H1 (cell line): ENCODE measurements around the gene SLC12A8. TPM values are rescaled to one million over a fixed set of nuclear protein-coding genes. Genes with fewer than 3 reads are reported as not detected.

Experiments used
- CTCF ChIA-PET: fragments of 300-600 bp; sonication (Branson Sonifier 250); formaldehyde crosslinking; loops from one replicate; lab custom pipeline; 2021; ENCODE audit not compliant: partially characterized antibody; lab: Charles Lee
- POLR2A ChIA-PET: fragments of 300-600 bp; sonication (Branson Sonifier 250); formaldehyde crosslinking; loops from one replicate; lab custom pipeline; 2021; ENCODE audit warnings: inconsistent platforms; ENCODE audit not compliant: partially characterized antibody; lab: Charles Lee
- DNase-seq, 2 experiments: peaks; one replicate each; pipeline versions ENCODE4 v3.0.0 to v3.0.0-alpha.2; 2010 to 2022; ENCODE audit warnings: low spot score in 2 of 2, low read depth in 1 of 2, mixed read lengths in 1 of 2
- FAIRE-seq: peaks from 2 replicates; lab custom pipeline; 2011; peaks lifted over from hg19 to GRCh38; lab: Jason Lieb, UNC
- H2AFZ ChIP-seq: 2 replicates; pipeline ENCODE4 v1.8.1; 2012; ENCODE audit warnings: low read length, inconsistent platforms
- H2AK5ac ChIP-seq: 2 replicates; pipeline ENCODE4 v1.6.1; 2013; ENCODE audit warnings: low read depth, low read length
- H2BK120ac ChIP-seq: replicated peaks from 2 replicates; pipeline ENCODE3; 2013; ENCODE audit warnings: low read depth, low read length, inconsistent platforms
- H2BK12ac ChIP-seq: 2 replicates; pipeline ENCODE4 v1.6.1; 2013; ENCODE audit warnings: low read depth, low read length
- H2BK15ac ChIP-seq: 2 replicates; pipeline ENCODE4 v1.6.1; 2013; ENCODE audit warnings: low read length
- H2BK20ac ChIP-seq: 2 replicates; pipeline ENCODE4 v1.6.1; 2013; ENCODE audit warnings: low read length
- H2BK5ac ChIP-seq: 2 replicates; pipeline ENCODE4 v1.6.1; 2013; ENCODE audit warnings: low read depth, low read length
- H3K14ac ChIP-seq: 2 replicates; pipeline ENCODE4 v1.6.1; 2013; ENCODE audit warnings: inconsistent platforms; ENCODE audit not compliant: insufficient read length
- H3K18ac ChIP-seq: 2 replicates; pipeline ENCODE4 v1.6.1; 2013; ENCODE audit warnings: low read length; ENCODE audit errors: extremely low read depth
- H3K23ac ChIP-seq: 2 replicates; pipeline ENCODE4 v1.6.1; 2013; ENCODE audit warnings: inconsistent platforms; ENCODE audit not compliant: insufficient read length
- H3K23me2 ChIP-seq: 2 replicates; pipeline ENCODE4 v1.6.1; 2013; ENCODE audit warnings: low read depth, low read length
- H3K27ac ChIP-seq: 2 replicates; pipeline ENCODE4 v1.6.1; 2011; ENCODE audit warnings: low read depth, low read length, inconsistent platforms
- H3K27me3 ChIP-seq, 4 experiments: replicated peaks in 1 of 4; 1 replicate in 1 of 4; 2 replicates in 3 of 4; pipeline versions ENCODE4 v1.6.1 to v1.8.1; 2011 to 2013; ENCODE audit warnings: low read length in 3 of 4, mild to moderate bottlenecking in 3 of 4, inconsistent platforms in 2 of 4, mixed read lengths in 2 of 4, moderate library complexity in 1 of 4; ENCODE audit not compliant: control insufficient read depth in 3 of 4, insufficient read depth in 3 of 4; ENCODE audit errors: extremely low read depth in 1 of 4
- H3K36me3 ChIP-seq, 4 experiments: 2 replicates each; pipeline versions ENCODE4 v1.6.1 to v1.8.1; 2011 to 2013; ENCODE audit warnings: mild to moderate bottlenecking in 4 of 4, low read length in 3 of 4, moderate library complexity in 2 of 4, control low read depth in 1 of 4, inconsistent platforms in 1 of 4; ENCODE audit not compliant: insufficient read depth in 4 of 4, control insufficient read depth in 2 of 4
- H3K4ac ChIP-seq: replicated peaks from 2 replicates; pipeline ENCODE3; 2013; ENCODE audit warnings: low read length, low read depth, mixed read lengths, inconsistent platforms; ENCODE audit not compliant: insufficient read length
- H3K4me1 ChIP-seq, 4 experiments: replicated peaks in 1 of 4; 1 replicate in 1 of 4; 2 replicates in 3 of 4; pipeline versions ENCODE4 v1.6.1 to v1.8.1; 2011 to 2013; ENCODE audit warnings: low read length in 3 of 4, inconsistent platforms in 2 of 4, mixed read lengths in 1 of 4; ENCODE audit not compliant: insufficient read depth in 4 of 4, control insufficient read depth in 3 of 4
- H3K4me2 ChIP-seq, 2 experiments: 2 replicates each; pipeline versions ENCODE4 v1.6.1 to v1.8.1; 2011 to 2013; ENCODE audit warnings: low read depth in 2 of 2, low read length in 2 of 2, control low read depth in 1 of 2, inconsistent platforms in 1 of 2, mild to moderate bottlenecking in 1 of 2; ENCODE audit not compliant: insufficient read depth in 1 of 2
- H3K4me3 ChIP-seq, 4 experiments: fragments of 200-600, 300-600 bp in 1 of 4; sonication (generic), shearing (Covaris generic), sonication (Bioruptor Twin) in 1 of 4; 2 replicates each; pipeline versions ENCODE4 v1.5.1 to v1.8.1; 2011 to 2016; ENCODE audit warnings: low read length in 4 of 4, low read depth in 3 of 4, control low read depth in 2 of 4, inconsistent platforms in 2 of 4, mild to moderate bottlenecking in 2 of 4, mixed read lengths in 1 of 4, moderate library complexity in 1 of 4; ENCODE audit not compliant: insufficient read depth in 2 of 4; ENCODE audit errors: extremely low read depth in 1 of 4
- H3K56ac ChIP-seq: replicated peaks from 2 replicates; pipeline ENCODE3; 2013; ENCODE audit warnings: low read depth, mild to moderate bottlenecking, mixed read lengths, low read length, inconsistent platforms; ENCODE audit not compliant: insufficient read length
- H3K79me1 ChIP-seq: 2 replicates; pipeline ENCODE4 v1.6.1; 2013; ENCODE audit warnings: low read depth, low read length, control low read depth
- H3K79me2 ChIP-seq, 2 experiments: 2 replicates each; pipeline versions ENCODE4 v1.6.1 to v1.8.1; 2012 to 2013; ENCODE audit warnings: low read length in 2 of 2, mild to moderate bottlenecking in 2 of 2, inconsistent platforms in 1 of 2; ENCODE audit not compliant: insufficient read depth in 2 of 2, control insufficient read depth in 1 of 2
- H3K9ac ChIP-seq, 4 experiments: replicated peaks in 1 of 4; 1 replicate in 1 of 4; 2 replicates in 3 of 4; pipeline versions ENCODE4 v1.6.1 to v1.8.1; 2011 to 2013; ENCODE audit warnings: low read depth in 3 of 4, low read length in 3 of 4, control low read depth in 2 of 4, mild to moderate bottlenecking in 2 of 4, moderate library complexity in 2 of 4, inconsistent platforms in 1 of 4; ENCODE audit errors: extremely low read depth in 1 of 4
- H3K9me3 ChIP-seq, 2 experiments: 2 replicates each; pipeline versions ENCODE4 v1.6.1 to v1.8.1; 2012 to 2013; ENCODE audit warnings: mild to moderate bottlenecking in 2 of 2, moderate library complexity in 2 of 2, control low read depth in 1 of 2, inconsistent platforms in 1 of 2, low read depth in 1 of 2, low read length in 1 of 2, mixed read lengths in 1 of 2; ENCODE audit not compliant: insufficient read depth in 2 of 2
- H4K20me1 ChIP-seq, 2 experiments: replicated peaks in 1 of 2; 2 replicates each; pipeline versions ENCODE3 to v1.8.1; 2011 to 2013; ENCODE audit warnings: inconsistent platforms in 2 of 2, low read length in 2 of 2, mild to moderate bottlenecking in 1 of 2; ENCODE audit not compliant: insufficient read depth in 2 of 2, control insufficient read depth in 1 of 2
- H4K5ac ChIP-seq: 2 replicates; pipeline ENCODE4 v1.6.1; 2013; ENCODE audit warnings: low read length, low read depth, mixed read lengths, inconsistent platforms; ENCODE audit not compliant: insufficient read length
- H4K8ac ChIP-seq: 2 replicates; pipeline ENCODE4 v1.8.0; 2013; ENCODE audit warnings: mild to moderate bottlenecking, moderate library complexity, low read length, inconsistent platforms; ENCODE audit not compliant: insufficient read depth; ENCODE audit errors: extremely low read depth
- H4K91ac ChIP-seq: replicated peaks from 2 replicates; pipeline ENCODE3; 2013; ENCODE audit warnings: low read length, mixed read lengths, inconsistent platforms; ENCODE audit not compliant: insufficient read length
- JUN ChIP-seq: IDR thresholded peaks from 2 replicates; pipeline ENCODE4 v1.6.1; 2011; ENCODE audit warnings: low read depth, mild to moderate bottlenecking, improper control_type of control experiment, low read length
- RAD21 ChIP-seq, 2 experiments: IDR thresholded peaks in 1 of 2; conservative IDR thresholded peaks in 1 of 2; 2 replicates each; pipeline ENCODE4 v1.6.1; 2011; ENCODE audit warnings: low read depth in 2 of 2, low read length in 2 of 2, improper control_type of control experiment in 1 of 2, inconsistent platforms in 1 of 2, mild to moderate bottlenecking in 1 of 2, moderate library complexity in 1 of 2
- WGBS, 2 experiments: shearing (Covaris generic) in 1 of 2; methylation state at CpG; one replicate each; pipeline versions ENCODE4 v1.1.6 to v1.1.7; 2013 to 2015; ENCODE audit warnings: low lambda C conversion rate in 2 of 2, mixed read lengths in 2 of 2, inconsistent platforms in 1 of 2, low coverage in 1 of 2, missing lambda C conversion rate in 1 of 2; ENCODE audit not compliant: insufficient replicate concordance in 2 of 2, insufficient coverage in 1 of 2, insufficient read length in 1 of 2; ENCODE audit errors: extremely low coverage in 1 of 2, missing lambda C conversion rate in 1 of 2; 5-methylcytosine and 5-hydroxymethylcytosine counted together
- polyA plus RNA-seq, 7 experiments: library from polyadenylated mRNA; depleted of rRNA in 3 of 7; stranded (reverse) in 5 of 7; unstranded in 2 of 7; fragments of >200 nt in 5 of 7; fragments of 200-250 nt in 2 of 7; gene quantifications; 1 replicate in 5 of 7; 2 replicates in 1 of 7; 4 replicates in 1 of 7; pipeline versions ENCODE4 v1.2.1 to v1.2.3, GENCODE V29; 2011 to 2013; ENCODE audit warnings: missing spikeins in 2 of 7, mixed read lengths in 2 of 7
- total RNA-seq: library from RNA; stranded (reverse); fragmentation: NEBNext Ultra II Directional; extraction: Animal tissue kit (Norgen Biotek cat#: 25700); gene quantifications from 2 replicates; pipeline ENCODE4 v1.2.1, GENCODE V29; 2021

The SLC12A8 gene
- total and polyA plus RNA-seq, 2 of the 8 experiments (the other 6 are each of a cell fraction or from before 2014, with no cell fraction given), result 13.7 to 14.4 TPM

DNA sequence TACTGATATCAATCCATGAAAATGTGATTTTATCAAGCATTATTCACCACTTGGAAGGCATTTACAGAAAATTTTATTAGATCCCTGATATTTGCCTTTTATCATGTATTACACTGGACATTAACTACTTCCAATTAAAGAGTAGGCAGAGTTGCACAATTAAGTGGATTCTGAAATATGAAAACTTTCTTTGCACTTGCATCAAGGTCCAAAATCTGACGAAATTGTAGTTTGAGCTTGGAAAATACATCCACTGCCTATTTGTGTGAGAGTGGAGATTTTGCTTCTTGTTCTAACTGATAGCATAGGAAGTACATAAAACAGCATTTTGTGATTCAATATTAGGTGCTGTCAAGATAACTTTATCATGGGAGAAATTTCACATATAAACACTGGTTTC is 49.6 kb upstream of the SLC12A8 start:
- H3K23me2 ChIP-seq, result no peaks in the 10 kb centered on the region
- POLR2A ChIA-PET, result no interaction called here
- no peaks in the 10 kb centered on the region for H3K79me2 ChIP-seq
- H2BK120ac ChIP-seq, result no peak overlapping the region
- H3K18ac ChIP-seq, result no peak overlapping the region
- no peak overlapping the region for H3K27ac ChIP-seq
- H3K23ac ChIP-seq, result no peak overlapping the region
- H3K4me2 ChIP-seq, result no peak overlapping the region
- CTCF ChIA-PET, result interaction anchor here (0.6 to 1.1 kb wide), 3 partner anchors 9 to 19 kb away, joined by 3 read pairs; no protein-coding TSS in a partner anchor
- H4K20me1 ChIP-seq, result no peaks in the 10 kb centered on the region
- no peak overlapping the region for H4K5ac ChIP-seq
- WGBS, 2 experiments, result 81% methylated on average over 1 of the region's 1 CpG; no CpG with 5 or more reads in 1 of the 2 experiments
- no peak overlapping the region for H3K56ac ChIP-seq
- FAIRE-seq (no peak), DNase-seq (no peak)
- no peak overlapping the region for H4K8ac ChIP-seq
- H2AFZ ChIP-seq, result no peak overlapping the region
- no peak overlapping the region for H2AK5ac ChIP-seq
- no peak overlapping the region for H2BK20ac ChIP-seq
- H3K14ac ChIP-seq, result no peak overlapping the region
- no peak overlapping the region for H2BK12ac ChIP-seq
- H3K4me1 ChIP-seq, result no peaks in the 10 kb centered on the region
- no peaks in the 10 kb centered on the region for H3K27me3 ChIP-seq
- H3K4ac ChIP-seq, result no peak overlapping the region
- no peak overlapping the region for H3K9ac ChIP-seq
- H2BK15ac ChIP-seq, result no peak overlapping the region
- H3K79me1 ChIP-seq, result no peaks in the 10 kb centered on the region
- no peak overlapping the region for H2BK5ac ChIP-seq
- TF ChIP-seq JUN (no peak), RAD21 (IDR thresholded peaks at IDR 0.05 in 1 of 2, conservative IDR thresholded peaks at IDR 0.05 in 1 of 2; ENCODE audit: low read depth in 2 of 2, low read length in 2 of 2) (no peak)
- H3K4me3 ChIP-seq, result no peak overlapping the region
- peaks cover 0 to 2% (median 0%) of the 10 kb centered on the region in 4 experiments; a peak in 1 of 8 replicates for H3K36me3 ChIP-seq
- 0 out of 4 replicates have a peak, but pooled peaks cover 0 to 2% of the 10 kb centered on the region in 2 experiments for H3K9me3 ChIP-seq
- no peak overlapping the region for H4K91ac ChIP-seq
